Thyroid gland (tissue), 4 donors: ENCODE data around the gene PAK1IP1. TPM values are rescaled to one million over a fixed set of nuclear protein-coding genes. Genes with fewer than 3 reads are reported as not detected.

Experiments
- DNase-seq, 2 donors: peaks; one replicate each; pipeline ENCODE4 v3.0.0-alpha.2; 2019
- H3K27ac ChIP-seq, 3 donors: fragments of 200-600 bp; sonication (generic); 1 replicate in 2 of 3; 2 replicates in 1 of 3; pipeline ENCODE4 v1.5.1; 2016 to 2019; ENCODE audit warnings: mild to moderate bottlenecking in 1 of 3, moderate library complexity in 1 of 3
- H3K27me3 ChIP-seq: fragments of 200-600 bp; sonication (generic); one replicate; pipeline ENCODE4 v1.5.1; 2019
- H3K36me3 ChIP-seq, 2 donors: fragments of 200-600 bp; sonication (generic); one replicate each; pipeline ENCODE4 v1.5.1; 2016 to 2019
- H3K4me1 ChIP-seq, 2 donors: fragments of 200-600 bp; sonication (generic); one replicate each; pipeline ENCODE4 v1.5.1; 2017 to 2019
- H3K4me3 ChIP-seq, 3 donors: fragments of 200-600 bp; sonication (generic); replicated peaks in 1 of 3; 1 replicate in 2 of 3; 2 replicates in 1 of 3; pipeline ENCODE4 v1.5.1; 2016; ENCODE audit warnings: mild to moderate bottlenecking in 1 of 3
- H3K9me3 ChIP-seq: fragments of 200-600 bp; sonication (generic); one replicate; pipeline ENCODE4 v1.5.1; 2017
- CTCF ChIP-seq, 6 experiments: fragments of 200-600 bp in 3 of 6; fragments of 450-650 bp in 3 of 6; sonication (generic) in 3 of 6; IDR thresholded peaks; one replicate each; pipeline ENCODE4 v1.5.1; 2016 to 2019; ENCODE audit warnings: antibody characterized with exemption in 6 of 6, mild to moderate bottlenecking in 2 of 6, inconsistent platforms in 1 of 6, moderate library complexity in 1 of 6
- WGBS, 2 donors: methylation state at CpG; one replicate each; pipeline ENCODE4 v1.1.5; 2017; 5-methylcytosine and 5-hydroxymethylcytosine counted together
- intact Hi-C: fragments of 100-400 bp; cut with DNase I; formaldehyde crosslinking; loops from one replicate; pipeline ENCODE4 v1.15.1; 2023
- small RNA-seq: library from RNA; depleted of rRNA; stranded (forward); fragments of <200 nt; gene quantifications from one replicate; pipeline ENCODE3, GENCODE V24; 2016
- total RNA-seq, 4 donors: library from RNA; depleted of rRNA; stranded (reverse); fragments of >200 nt; gene quantifications; one replicate each; pipeline ENCODE4 v1.2.3, GENCODE V29; 2016

The PAK1IP1 gene
- total RNA-seq, 4 donors from 2014 or later = 8.8 to 15.6 (median 12.7) TPM

- no peak overlapping the region for H3K27ac ChIP-seq
- DNase-seq = no peak
- TF ChIP-seq CTCF (IDR thresholded peaks at IDR 0.05) = no peak
- H3K9me3 ChIP-seq = no peaks in the 10 kb centered on the region
- intact Hi-C loops = no loop called here
- H3K36me3 ChIP-seq = peaks cover 16 to 28% of the 10 kb centered on the region in 2 donors
- H3K4me1 ChIP-seq = peaks cover 9 to 14% of the 10 kb centered on the region in 2 donors
- H3K4me3 ChIP-seq = no peak overlapping the region
- WGBS, 2 donors = 92 to 97% methylated on average over 1 of the region's 1 CpG
- H3K27me3 ChIP-seq = no peaks in the 10 kb centered on the region
Measured at GRCh38 chr6:10756085-10756484, 61.3 kb downstream of the PAK1IP1 start.

Small RNA genes lying within 50 kb of the gene (small RNA-seq; reads per million reads assigned to genes)
- gene RF00019 (not detected), gene RNA5SP203 (not detected)

Other genes with a start within 250 kb of the PAK1IP1 start
- 1 to 10 TPM; 4.0 to 9.8 (median 8.0) TPM for gene GCNT2, start 173.6 kb upstream of the PAK1IP1 start, total RNA-seq
- gene C6orf52, start 356 bp upstream of the PAK1IP1 start, total RNA-seq = not detected
- 100 to 1,000 TPM; 103 to 215 (median 162) TPM for gene TMEM14C, start 28.1 kb downstream of the PAK1IP1 start, total RNA-seq
- 100 to 1,000 TPM; 114 to 217 (median 197) TPM for gene TMEM14B, start 52.8 kb downstream of the PAK1IP1 start, total RNA-seq
- under 1 TPM in 1 of 4 donors, not detected in 3; 0.21 TPM for gene MAK, start 143.6 kb downstream of the PAK1IP1 start, total RNA-seq
- not detected for gene GCM2, start 187.1 kb downstream of the PAK1IP1 start, total RNA-seq
- 1 to 10 TPM in 3 of 4 donors, under 1 TPM in 1; 0.78 to 4.5 (median 1.8) TPM for gene SYCP2L, start 192.1 kb downstream of the PAK1IP1 start, total RNA-seq